ENCODE measurements around the gene CCDC122.
A peak's percentile ranks its signal among the peaks of the same experiment; 100 is the strongest.

Gene CCDC122

DNA sequence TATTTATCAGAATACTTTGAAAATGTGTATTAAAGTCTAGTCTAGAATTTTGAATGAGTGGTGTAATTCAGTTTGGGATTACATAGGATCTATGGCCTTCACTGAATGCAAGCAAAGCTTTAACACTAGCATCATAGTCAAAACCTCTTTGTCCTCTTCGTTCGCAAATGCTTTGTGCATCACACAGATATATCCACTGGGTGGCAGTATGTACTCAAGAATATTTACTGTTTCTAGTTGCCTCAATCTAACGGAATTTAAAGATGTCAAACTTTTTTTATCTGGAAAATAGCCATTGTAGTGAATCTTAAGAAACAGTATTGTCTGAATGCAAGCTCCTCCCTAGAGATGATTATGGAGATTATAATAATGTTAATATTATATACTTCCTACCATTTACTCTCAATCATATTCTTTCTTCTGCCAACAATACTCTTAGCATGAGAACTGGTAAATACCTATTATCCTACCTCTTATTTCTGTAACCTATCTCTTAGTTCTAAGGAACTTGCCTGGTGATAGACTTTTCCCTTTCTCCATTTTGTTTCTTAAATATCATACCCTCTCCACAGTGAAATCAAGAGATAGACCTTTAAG, 26.0 kb upstream of the CCDC122 start:
- H4K8ac ChIP-seq (ENCODE audit: low read depth, low read length), result no peak overlapping the region
- H3K27ac ChIP-seq (ENCODE audit: low read depth, low read length), result no peak overlapping the region
- H3K4me2 ChIP-seq (ENCODE audit: low read length), result no peak overlapping the region
- peak; percentile 72 for DNase-seq
- no peaks in the 10 kb centered on the region for H3K4me1 ChIP-seq (ENCODE audit: control insufficient read depth, low read depth, low read length)
- no peak overlapping the region for H2BK5ac ChIP-seq (ENCODE audit: low read length)
- no peak overlapping the region for H2AK5ac ChIP-seq (ENCODE audit: low read length)
- H3K9ac ChIP-seq (ENCODE audit: low read length), result no peak overlapping the region
- no peaks in the 10 kb centered on the region for H3K27me3 ChIP-seq (ENCODE audit: insufficient read depth, low read length, poor library complexity)
- H3K36me3 ChIP-seq (ENCODE audit: control insufficient read depth, insufficient read depth, low read length), result no peaks in the 10 kb centered on the region
- no peak overlapping the region for H2BK15ac ChIP-seq (replicated peaks; ENCODE audit: low read depth)
- H3K4ac ChIP-seq (ENCODE audit: low read depth, low read length), result no peak overlapping the region
- H3K79me2 ChIP-seq (ENCODE audit: control insufficient read depth, insufficient read depth, low read length), result no peaks in the 10 kb centered on the region
- no peak overlapping the region for H4K5ac ChIP-seq (ENCODE audit: low read length)
- no CpG with 5 or more reads among the region's 3 CpGs for WGBS (ENCODE audit: extremely low coverage, insufficient coverage, low lambda C conversion rate)
- H3K56ac ChIP-seq (ENCODE audit: low read length), result no peak overlapping the region
- H3K18ac ChIP-seq (ENCODE audit: low read length), result no peak overlapping the region
- no peaks in the 10 kb centered on the region for H3K79me1 ChIP-seq (ENCODE audit: low read length)
- no peak overlapping the region for H3K4me3 ChIP-seq (ENCODE audit: low read length)
- H2BK120ac ChIP-seq (ENCODE audit: low read depth, low read length), result no peak overlapping the region
- H3K23ac ChIP-seq (ENCODE audit: low read length), result no peak overlapping the region

DNA sequence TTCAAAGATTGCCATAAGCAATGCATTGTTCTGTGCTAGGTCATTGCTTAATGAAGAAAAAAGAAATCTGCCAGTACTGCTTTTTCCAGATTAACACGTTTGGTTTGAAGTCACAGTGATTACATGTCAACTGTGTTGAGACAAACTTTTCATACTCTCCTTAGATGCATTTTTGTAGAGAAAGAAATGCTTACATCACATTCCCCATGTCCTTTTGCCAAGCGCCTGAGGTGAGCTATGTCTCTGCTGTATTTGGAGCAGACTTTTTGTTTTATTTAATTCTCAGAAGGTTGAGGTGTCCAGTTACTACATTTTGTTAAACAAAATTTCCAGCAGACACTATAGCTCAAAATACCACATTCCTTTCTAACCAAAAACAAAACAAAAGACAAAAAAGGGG, 16.4 kb upstream of the CCDC122 start:
- H3K27me3 ChIP-seq (ENCODE audit: insufficient read depth, low read length, poor library complexity), result no peaks in the 10 kb centered on the region
- H3K79me1 ChIP-seq (ENCODE audit: low read length), result no peaks in the 10 kb centered on the region
- no peak overlapping the region for H3K18ac ChIP-seq (ENCODE audit: low read length)
- H3K79me2 ChIP-seq (ENCODE audit: control insufficient read depth, insufficient read depth, low read length), result no peaks in the 10 kb centered on the region
- DNase-seq, result no peak
- no peak overlapping the region for H3K9ac ChIP-seq (ENCODE audit: low read length)
- no CpG with 5 or more reads among the region's 2 CpGs for WGBS (ENCODE audit: extremely low coverage, insufficient coverage, low lambda C conversion rate)
- no peaks in the 10 kb centered on the region for H3K36me3 ChIP-seq (ENCODE audit: control insufficient read depth, insufficient read depth, low read length)
- H4K8ac ChIP-seq (ENCODE audit: low read depth, low read length), result no peak overlapping the region
- H3K4me3 ChIP-seq (ENCODE audit: low read length), result no peak overlapping the region
- H3K4ac ChIP-seq (ENCODE audit: low read depth, low read length), result no peak overlapping the region
- H3K23ac ChIP-seq (ENCODE audit: low read length), result no peak overlapping the region
- H2AK5ac ChIP-seq (ENCODE audit: low read length), result no peak overlapping the region
- H3K4me2 ChIP-seq (ENCODE audit: low read length), result no peak overlapping the region
- no peak overlapping the region for H2BK120ac ChIP-seq (ENCODE audit: low read depth, low read length)
- H2BK15ac ChIP-seq (replicated peaks; ENCODE audit: low read depth), result no peak overlapping the region
- H4K5ac ChIP-seq (ENCODE audit: low read length), result no peak overlapping the region
- H3K56ac ChIP-seq (ENCODE audit: low read length), result no peak overlapping the region
- no peaks in the 10 kb centered on the region for H3K4me1 ChIP-seq (ENCODE audit: control insufficient read depth, low read depth, low read length)
- no peak overlapping the region for H3K27ac ChIP-seq (ENCODE audit: low read depth, low read length)
- H2BK5ac ChIP-seq (ENCODE audit: low read length), result no peak overlapping the region

DNA sequence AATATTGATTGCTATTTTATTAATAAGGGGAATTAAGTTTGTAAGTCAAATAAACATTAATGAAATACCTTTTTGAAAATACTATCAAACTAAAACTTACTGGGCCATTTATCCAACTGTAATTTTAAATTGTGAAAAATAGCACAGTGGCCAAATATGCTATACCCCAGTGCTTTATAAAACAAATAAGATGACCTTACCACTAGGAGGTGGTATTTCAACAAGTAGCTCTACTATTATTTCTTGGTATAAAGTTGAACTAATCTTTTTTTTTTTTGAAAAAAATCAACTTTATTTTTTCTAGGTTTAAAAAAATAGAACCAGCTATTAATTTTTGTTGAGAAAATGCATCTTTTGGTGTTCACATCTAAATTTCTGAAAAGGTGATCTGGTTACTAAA, 14.9 kb upstream of the CCDC122 start:
- H3K4me1 ChIP-seq (ENCODE audit: control insufficient read depth, low read depth, low read length), result no peaks in the 10 kb centered on the region
- DNase-seq, result no peak
- H4K5ac ChIP-seq (ENCODE audit: low read length), result no peak overlapping the region
- no peak overlapping the region for H3K56ac ChIP-seq (ENCODE audit: low read length)
- H2BK120ac ChIP-seq (ENCODE audit: low read depth, low read length), result no peak overlapping the region
- H3K36me3 ChIP-seq (ENCODE audit: control insufficient read depth, insufficient read depth, low read length), result no peaks in the 10 kb centered on the region
- no peak overlapping the region for H3K18ac ChIP-seq (ENCODE audit: low read length)
- no peak overlapping the region for H2BK15ac ChIP-seq (replicated peaks; ENCODE audit: low read depth)
- H3K4ac ChIP-seq (ENCODE audit: low read depth, low read length), result no peak overlapping the region
- no peak overlapping the region for H3K23ac ChIP-seq (ENCODE audit: low read length)
- no peak overlapping the region for H3K4me3 ChIP-seq (ENCODE audit: low read length)
- H3K79me2 ChIP-seq (ENCODE audit: control insufficient read depth, insufficient read depth, low read length), result no peaks in the 10 kb centered on the region
- H2AK5ac ChIP-seq (ENCODE audit: low read length), result no peak overlapping the region
- no peak overlapping the region for H3K9ac ChIP-seq (ENCODE audit: low read length)
- no peak overlapping the region for H4K8ac ChIP-seq (ENCODE audit: low read depth, low read length)
- no peaks in the 10 kb centered on the region for H3K79me1 ChIP-seq (ENCODE audit: low read length)
- H3K27ac ChIP-seq (ENCODE audit: low read depth, low read length), result no peak overlapping the region
- H3K27me3 ChIP-seq (ENCODE audit: insufficient read depth, low read length, poor library complexity), result no peaks in the 10 kb centered on the region
- no peak overlapping the region for H3K4me2 ChIP-seq (ENCODE audit: low read length)
- H2BK5ac ChIP-seq (ENCODE audit: low read length), result no peak overlapping the region

DNA sequence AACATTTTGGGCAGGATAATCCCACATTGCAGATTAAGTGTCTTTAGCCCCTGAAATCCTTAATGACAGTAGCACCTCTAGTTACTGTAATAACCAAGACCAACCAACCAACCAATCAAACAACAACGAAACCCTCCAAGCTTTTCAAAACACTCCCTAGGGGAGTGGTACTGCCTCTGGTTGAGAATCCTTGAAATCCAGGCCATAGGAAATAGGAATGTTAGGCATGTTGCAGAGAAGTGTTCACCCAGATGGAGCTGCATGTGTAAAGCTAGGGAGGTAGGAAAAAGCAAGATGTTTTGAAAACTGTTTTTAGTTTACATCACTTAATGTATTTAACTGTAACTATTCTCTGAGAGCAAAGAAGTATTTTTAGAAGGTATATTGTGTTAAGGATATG, 4.7 kb upstream of the CCDC122 start:
- Histone ChIP-seq H3K27me3 (ENCODE audit: insufficient read depth, low read length, poor library complexity) (peaks cover 2% of the 10 kb centered on the region), H3K79me2 (ENCODE audit: control insufficient read depth, insufficient read depth, low read length) (no peaks in the 10 kb centered on the region), H3K4me2 (ENCODE audit: low read length) (no peak overlapping the region), H2BK15ac (replicated peaks; ENCODE audit: low read depth) (no peak overlapping the region), H2BK120ac (ENCODE audit: low read depth, low read length) (no peak overlapping the region), H3K9ac (ENCODE audit: low read length) (no peak overlapping the region), H3K4me1 (ENCODE audit: control insufficient read depth, low read depth, low read length) (no peaks in the 10 kb centered on the region), H3K27ac (ENCODE audit: low read depth, low read length) (no peak overlapping the region), H3K4ac (ENCODE audit: low read depth, low read length) (no peak overlapping the region), H3K4me3 (ENCODE audit: low read length) (no peak overlapping the region), H3K56ac (ENCODE audit: low read length) (no peak overlapping the region), H3K79me1 (ENCODE audit: low read length) (no peaks in the 10 kb centered on the region), H2AK5ac (ENCODE audit: low read length) (no peak overlapping the region), H2BK5ac (ENCODE audit: low read length) (no peak overlapping the region), H4K8ac (ENCODE audit: low read depth, low read length) (no peak overlapping the region), H3K18ac (ENCODE audit: low read length) (no peak overlapping the region), H4K5ac (ENCODE audit: low read length) (no peak overlapping the region), H3K36me3 (ENCODE audit: control insufficient read depth, insufficient read depth, low read length) (no peaks in the 10 kb centered on the region), H3K23ac (ENCODE audit: low read length) (no peak overlapping the region)
- WGBS (ENCODE audit: extremely low coverage, insufficient coverage, low lambda C conversion rate), result no CpG with 5 or more reads among the region's 1 CpG
- peak; percentile 65 for DNase-seq

DNA sequence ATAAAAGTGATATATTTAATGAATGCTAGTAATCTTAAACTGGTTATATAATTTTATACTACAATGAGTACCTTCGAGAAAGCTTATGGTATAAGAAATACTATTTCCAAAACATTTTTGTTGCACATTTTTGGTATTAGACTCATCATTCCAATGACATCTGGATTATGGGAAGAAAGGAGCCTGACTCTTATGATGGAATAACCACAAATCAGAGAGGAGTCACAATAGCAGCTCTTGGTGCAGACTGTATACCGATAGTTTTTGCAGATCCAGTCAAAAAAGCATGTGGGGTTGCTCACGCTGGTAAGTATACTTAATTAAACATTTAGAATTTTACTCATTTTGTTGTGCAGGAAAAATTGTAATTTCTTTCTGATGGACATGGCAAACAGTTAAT, 4.1 kb upstream of the CCDC122 start:
- H3K27ac ChIP-seq (ENCODE audit: low read depth, low read length), result no peak overlapping the region
- H2BK5ac ChIP-seq (ENCODE audit: low read length), result no peak overlapping the region
- no peak overlapping the region for H4K5ac ChIP-seq (ENCODE audit: low read length)
- H3K9ac ChIP-seq (ENCODE audit: low read length), result no peak overlapping the region
- H3K79me1 ChIP-seq (ENCODE audit: low read length), result no peaks in the 10 kb centered on the region
- no peak for DNase-seq
- no peak overlapping the region for H3K4ac ChIP-seq (ENCODE audit: low read depth, low read length)
- H3K36me3 ChIP-seq (ENCODE audit: control insufficient read depth, insufficient read depth, low read length), result no peaks in the 10 kb centered on the region
- H2AK5ac ChIP-seq (ENCODE audit: low read length), result no peak overlapping the region
- no peak overlapping the region for H3K56ac ChIP-seq (ENCODE audit: low read length)
- H3K27me3 ChIP-seq (ENCODE audit: insufficient read depth, low read length, poor library complexity), result peaks cover 2% of the 10 kb centered on the region
- WGBS (ENCODE audit: extremely low coverage, insufficient coverage, low lambda C conversion rate), result no CpG with 5 or more reads among the region's 3 CpGs
- H3K79me2 ChIP-seq (ENCODE audit: control insufficient read depth, insufficient read depth, low read length), result no peaks in the 10 kb centered on the region
- H3K23ac ChIP-seq (ENCODE audit: low read length), result no peak overlapping the region
- H4K8ac ChIP-seq (ENCODE audit: low read depth, low read length), result no peak overlapping the region
- H3K18ac ChIP-seq (ENCODE audit: low read length), result no peak overlapping the region
- no peak overlapping the region for H2BK15ac ChIP-seq (replicated peaks; ENCODE audit: low read depth)
- no peak overlapping the region for H3K4me2 ChIP-seq (ENCODE audit: low read length)
- no peak overlapping the region for H2BK120ac ChIP-seq (ENCODE audit: low read depth, low read length)
- H3K4me1 ChIP-seq (ENCODE audit: control insufficient read depth, low read depth, low read length), result peaks cover under 1% of the 10 kb centered on the region
- H3K4me3 ChIP-seq (ENCODE audit: low read length), result no peak overlapping the region

DNA sequence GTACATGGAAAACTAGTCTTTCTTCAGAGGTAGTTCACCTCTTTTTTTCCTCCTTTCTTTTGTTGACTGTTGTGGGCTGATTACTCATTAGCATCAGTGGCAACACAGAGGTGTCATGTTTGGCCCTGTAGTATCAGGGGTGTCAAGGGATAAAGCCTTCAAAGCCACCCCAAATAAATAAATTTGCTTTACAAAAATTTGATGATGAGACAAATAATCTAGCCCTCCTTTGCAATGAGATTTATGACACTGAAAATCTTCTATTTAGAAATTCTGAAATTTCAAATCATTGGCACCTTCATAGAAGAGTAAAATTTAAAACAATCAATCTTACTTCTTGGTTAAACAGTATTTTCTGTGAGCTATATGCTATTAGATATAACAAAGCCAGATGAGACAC, 2.0 kb upstream of the CCDC122 start:
- Histone ChIP-seq H3K9ac (ENCODE audit: low read length) (no peak overlapping the region), H3K79me2 (ENCODE audit: control insufficient read depth, insufficient read depth, low read length) (no peaks in the 10 kb centered on the region), H3K23ac (ENCODE audit: low read length) (no peak overlapping the region), H2BK15ac (replicated peaks; ENCODE audit: low read depth) (no peak overlapping the region), H3K4me2 (ENCODE audit: low read length) (no peak overlapping the region), H4K5ac (ENCODE audit: low read length) (no peak overlapping the region), H3K56ac (ENCODE audit: low read length) (no peak overlapping the region), H2BK120ac (ENCODE audit: low read depth, low read length) (no peak overlapping the region), H3K79me1 (ENCODE audit: low read length) (no peaks in the 10 kb centered on the region), H3K4me3 (ENCODE audit: low read length) (no peak overlapping the region), H3K4ac (ENCODE audit: low read depth, low read length) (no peak overlapping the region), H2BK5ac (ENCODE audit: low read length) (no peak overlapping the region), H3K18ac (ENCODE audit: low read length) (no peak overlapping the region), H3K4me1 (ENCODE audit: control insufficient read depth, low read depth, low read length) (peaks cover 7% of the 10 kb centered on the region), H3K36me3 (ENCODE audit: control insufficient read depth, insufficient read depth, low read length) (no peaks in the 10 kb centered on the region), H2AK5ac (ENCODE audit: low read length) (no peak overlapping the region), H3K27me3 (ENCODE audit: insufficient read depth, low read length, poor library complexity) (peaks cover 2% of the 10 kb centered on the region), H4K8ac (ENCODE audit: low read depth, low read length) (no peak overlapping the region), H3K27ac (ENCODE audit: low read depth, low read length) (no peak overlapping the region)
- no peak for DNase-seq
